ENCODE measurements around the gene AGBL4. TPM values are rescaled to one million over a fixed set of nuclear protein-coding genes. Genes with fewer than 3 reads are reported as not detected.

AGBL4 gene
- total RNA-seq, 1 experiment from 2014 or later: not detected

- H4K20me1 ChIP-seq (ENCODE audit: insufficient read depth): no peaks in the 10 kb centered on the region
- H3K4me2 ChIP-seq (ENCODE audit: low read length): no peak overlapping the region
- RAD21 ChIA-PET (ENCODE audit: low non-redundant PET in 1 of 2, low total read pairs in 2 of 2, uncharacterized antibody in 2 of 2, unreplicated experiment in 2 of 2): no interaction called here
- ATAC-seq (no peak), DNase-seq (ENCODE audit: low read depth, low spot score) (no peak)
- BruUV-seq (replicated peaks): no TSS peak
- H3K4me3 ChIP-seq (replicated peaks in 1 of 2; ENCODE audit: low read depth in 1 of 2, low read length in 2 of 2): no peak overlapping the region
- H3K27me3 ChIP-seq (ENCODE audit: insufficient read depth, low read length): peaks cover 11% of the 10 kb centered on the region
- POLR2A ChIA-PET: no interaction called here
- H3K9ac ChIP-seq (ENCODE audit: low read length): no peak overlapping the region
- TF ChIP-seq SRF (IDR thresholded peaks at IDR 0.05; ENCODE audit: low read depth) (no peak), ZNF274 (IDR thresholded peaks at IDR 0.05; ENCODE audit: low read depth, low read length) (no peak), ATF3 (IDR thresholded peaks at IDR 0.05) (no peak), ELF1 (IDR thresholded peaks at IDR 0.05; ENCODE audit: borderline replicate concordance, low read depth) (no peak), JUND (IDR thresholded peaks at IDR 0.05) (no peak), SP1 (IDR thresholded peaks at IDR 0.05; ENCODE audit: low read depth) (no peak), TCF7L2 (IDR thresholded peaks at IDR 0.05; ENCODE audit: borderline replicate concordance, extremely low read depth, insufficient read depth, insufficient read length) (no peak), SIN3A (IDR thresholded peaks at IDR 0.05; ENCODE audit: low read depth) (no peak), MAX (IDR thresholded peaks at IDR 0.05) (no peak), REST (IDR thresholded peaks at IDR 0.05; ENCODE audit: low read depth) (no peak), YY1 (IDR thresholded peaks at IDR 0.05; ENCODE audit: extremely low read depth, insufficient replicate concordance, low read depth, low read length) (no peak), EGR1 (IDR thresholded peaks at IDR 0.05; ENCODE audit: low read depth) (no peak), ZFX (IDR thresholded peaks at IDR 0.05) (no peak), CBX3 (IDR thresholded peaks at IDR 0.05; ENCODE audit: low read depth) (no peak), ZBTB33 (IDR thresholded peaks at IDR 0.05; ENCODE audit: extremely low read depth, insufficient replicate concordance, low read length) (no peak), EZH2phosphoT487 (IDR thresholded peaks at IDR 0.05; ENCODE audit: borderline replicate concordance) (no peak), POLR2AphosphoS5 (IDR thresholded peaks at IDR 0.05; ENCODE audit: low read depth, low read length) (no peak), RAD21 (IDR thresholded peaks at IDR 0.05; ENCODE audit: low read depth) (no peak), POLR2A (IDR thresholded peaks at IDR 0.05; ENCODE audit: borderline replicate concordance, extremely low read depth, insufficient read depth, insufficient read length) (no peak)
- intact Hi-C loops (cut with micrococcal nuclease): no loop called here
- no peak overlapping the region for H2AFZ ChIP-seq (ENCODE audit: low read depth, low read length, poor library complexity, severe bottlenecking)
- no peaks in the 10 kb centered on the region for H3K9me3 ChIP-seq (ENCODE audit: control insufficient read depth in 1 of 2, insufficient read depth in 1 of 2, low read depth in 1 of 2, low read length in 2 of 2)
- H3K4me1 ChIP-seq (ENCODE audit: control insufficient read depth in 1 of 2, insufficient read depth in 2 of 2, low read length in 2 of 2): no peaks in the 10 kb centered on the region
- no peaks in the 10 kb centered on the region for H3K36me3 ChIP-seq (ENCODE audit: control insufficient read depth in 1 of 2, insufficient read depth in 2 of 2, low read length in 2 of 2)
- no peaks in the 10 kb centered on the region for H3K9me2 ChIP-seq (ENCODE audit: insufficient read depth)
- CTCF ChIA-PET: no interaction called here
- no peaks in the 10 kb centered on the region for H3K79me2 ChIP-seq (ENCODE audit: insufficient read depth, low read length)
- no peak overlapping the region for H3K27ac ChIP-seq (ENCODE audit: low read depth, low read length)
Observed at GRCh38 chr1:48773133-48773532, 1250.6 kb downstream of the AGBL4 start.

Data from HCT116 (cell line).